CD14-positive monocyte (primary cell): ENCODE measurements around the gene ACTBL2. TPM values are rescaled to one million over a fixed set of nuclear protein-coding genes. Genes with fewer than 3 reads are reported as not detected.

ENCODE experiments used
- DNase-seq, 3 donors: peaks; one replicate each; pipeline ENCODE4 v3.0.0-alpha.2; 2011 to 2022
- H2AFZ ChIP-seq: 2 replicates; pipeline ENCODE4 v1.6.0; 2012; ENCODE audit warnings: mild to moderate bottlenecking, low read depth, low read length, inconsistent platforms; ENCODE audit not compliant: insufficient read depth, poor library complexity, severe bottlenecking
- H3K27ac ChIP-seq, 2 donors: 1 replicate in 1 of 2; 2 replicates in 1 of 2; pipeline ENCODE4 v1.5.1; 2012 to 2013; ENCODE audit warnings: low read length in 2 of 2, control low read depth in 1 of 2, inconsistent platforms in 1 of 2, low read depth in 1 of 2, mild to moderate bottlenecking in 1 of 2
- H3K27me3 ChIP-seq, 2 donors: one replicate each; pipeline versions ENCODE4 v1.6.0 to v1.6.1; 2011 to 2013; ENCODE audit warnings: low read length in 2 of 2; ENCODE audit not compliant: control insufficient read depth in 2 of 2, insufficient read depth in 2 of 2
- H3K36me3 ChIP-seq, 2 donors: replicated peaks in 1 of 2; 1 replicate in 1 of 2; 2 replicates in 1 of 2; pipeline versions ENCODE4 v1.5.1 to v1.6.1; 2012 to 2013; ENCODE audit warnings: low read length in 2 of 2, control low read depth in 1 of 2, inconsistent platforms in 1 of 2, mild to moderate bottlenecking in 1 of 2; ENCODE audit not compliant: insufficient read depth in 2 of 2, control insufficient read depth in 1 of 2
- H3K4me1 ChIP-seq, 2 donors: 1 replicate in 1 of 2; 2 replicates in 1 of 2; pipeline versions ENCODE4 v1.5.1 to v1.6.1; 2012 to 2013; ENCODE audit warnings: low read length in 2 of 2, control low read depth in 1 of 2, inconsistent platforms in 1 of 2, mild to moderate bottlenecking in 1 of 2, moderate library complexity in 1 of 2; ENCODE audit not compliant: insufficient read depth in 2 of 2, control insufficient read depth in 1 of 2
- H3K4me2 ChIP-seq: replicated peaks from 2 replicates; pipeline ENCODE3; 2012; ENCODE audit warnings: low read length, moderate library complexity, mild to moderate bottlenecking; ENCODE audit not compliant: poor library complexity, severe bottlenecking; ENCODE audit errors: extremely low read depth
- H3K4me3 ChIP-seq, 3 experiments: fragments of 200-600 bp in 1 of 3; sonication (generic) in 1 of 3; replicated peaks in 1 of 3; 1 replicate in 2 of 3; 2 replicates in 1 of 3; pipeline ENCODE4 v1.5.1; 2011 to 2013; ENCODE audit warnings: low read length in 3 of 3, mild to moderate bottlenecking in 3 of 3, control low read depth in 2 of 3, low read depth in 2 of 3, inconsistent platforms in 1 of 3, moderate library complexity in 1 of 3
- H3K79me2 ChIP-seq: 2 replicates; pipeline ENCODE4 v1.6.0; 2012; ENCODE audit warnings: mild to moderate bottlenecking, control low read depth, inconsistent platforms, low read length, moderate library complexity; ENCODE audit not compliant: insufficient read depth
- H3K9ac ChIP-seq: 2 replicates; pipeline ENCODE4 v1.6.0; 2017; ENCODE audit warnings: low read length, mild to moderate bottlenecking; ENCODE audit not compliant: insufficient read depth, poor library complexity, severe bottlenecking
- H3K9me3 ChIP-seq, 2 donors: replicated peaks in 1 of 2; 1 replicate in 1 of 2; 2 replicates in 1 of 2; pipeline versions ENCODE4 v1.5.1 to v1.6.1; 2012 to 2013; ENCODE audit warnings: low read length in 2 of 2, control low read depth in 1 of 2; ENCODE audit not compliant: control insufficient read depth in 1 of 2, insufficient read depth in 1 of 2
- H4K20me1 ChIP-seq: 2 replicates; pipeline ENCODE4 v1.6.0; 2012; ENCODE audit warnings: mild to moderate bottlenecking, low read length, control low read depth, moderate library complexity; ENCODE audit not compliant: insufficient read depth
- H3K27ac Mint-ChIP-seq, 7 donors: one replicate each; pipeline ENCODE4 v1.8.0; 2020; ENCODE audit warnings: mild to moderate bottlenecking in 7 of 7, mixed read lengths in 7 of 7, moderate library complexity in 6 of 7, inconsistent platforms in 2 of 7
- H3K27me3 Mint-ChIP-seq, 3 donors: one replicate each; pipeline ENCODE4 v1.8.0; 2021 to 2022; ENCODE audit warnings: low read depth in 3 of 3, mild to moderate bottlenecking in 3 of 3, mixed read lengths in 3 of 3, moderate library complexity in 3 of 3, inconsistent platforms in 1 of 3
- H3K36me3 Mint-ChIP-seq, 2 donors: one replicate each; pipeline ENCODE4 v1.8.0; 2020; ENCODE audit warnings: mixed read lengths in 2 of 2, inconsistent platforms in 1 of 2, mild to moderate bottlenecking in 1 of 2
- H3K4me1 Mint-ChIP-seq: one replicate; pipeline ENCODE4 v1.8.0; 2020; ENCODE audit warnings: mild to moderate bottlenecking, mixed read lengths
- H3K4me3 Mint-ChIP-seq, 2 donors: one replicate each; pipeline ENCODE4 v1.8.0; 2020; ENCODE audit warnings: mild to moderate bottlenecking in 2 of 2, mixed read lengths in 2 of 2, moderate library complexity in 1 of 2
- H3K9me3 Mint-ChIP-seq, 7 donors: one replicate each; pipeline ENCODE4 v1.8.0; 2020 to 2022; ENCODE audit warnings: mixed read lengths in 7 of 7, mild to moderate bottlenecking in 6 of 7, moderate library complexity in 6 of 7, inconsistent platforms in 2 of 7
- CTCF ChIP-seq: fragments of 200-600 bp; IDR thresholded peaks from one replicate; pipeline ENCODE4 v1.8.0; 2022; ENCODE audit warnings: antibody characterized with exemption, mild to moderate bottlenecking
- WGBS: methylation state at CpG from one replicate; pipeline ENCODE4 v1.1.5; 2013; ENCODE audit warnings: missing lambda C conversion rate; ENCODE audit not compliant: insufficient coverage; 5-methylcytosine and 5-hydroxymethylcytosine counted together
- intact Hi-C, 2 donors: fragments of 100-400 bp; cut with micrococcal nuclease; formaldehyde crosslinking; loops; one replicate each; pipeline versions ENCODE4 v1.15.0 to v1.15.1; 2023
- polyA plus RNA-seq, 3 donors: library from polyadenylated mRNA; depleted of rRNA in 1 of 3; unstranded in 2 of 3; stranded (reverse) in 1 of 3; fragments of 300-500 nt in 2 of 3; fragments of >200 nt in 1 of 3; fragmentation: Illumina TruSeq in 2 of 3; gene quantifications; 1 replicate in 2 of 3; 2 replicates in 1 of 3; pipeline ENCODE4 v1.2.3, GENCODE V29; 2012 to 2021

Gene ACTBL2
- polyA plus RNA-seq, 3 donors, result not detected

- Histone ChIP-seq H3K79me2 (no peaks in the 10 kb centered on the region), H3K4me1 (no peaks in the 10 kb centered on the region), H3K4me3 (no peak overlapping the region), H3K27ac (no peak overlapping the region), H3K27me3 (no peaks in the 10 kb centered on the region), H3K36me3 (no peaks in the 10 kb centered on the region), H3K4me2 (no peak overlapping the region), H3K9me3 (no peaks in the 10 kb centered on the region), H4K20me1 (no peaks in the 10 kb centered on the region), H2AFZ (no peak overlapping the region), H3K9ac (no peak overlapping the region)
- Mint-ChIP-seq H3K27ac (no peak overlapping the region), H3K36me3 (no peaks in the 10 kb centered on the region), H3K9me3 (peaks cover 0 to 4% (median 0%) of the 10 kb centered on the region in 7 donors), H3K4me3 (no peak overlapping the region), H3K4me1 (no peaks in the 10 kb centered on the region), H3K27me3 (peaks cover 0 to 2% (median 0%) of the 10 kb centered on the region in 3 donors)
- TF ChIP-seq CTCF, result no peak
- no peak for DNase-seq
- WGBS, result no CpG with 5 or more reads among the region's 2 CpGs
- intact Hi-C loops, result no loop called here
These were observed 46.9 kb downstream of the ACTBL2 start for GRCh38 chr5:57435701-57436134.

- Histone ChIP-seq H3K27ac (no peak overlapping the region), H3K4me2 (no peak overlapping the region), H4K20me1 (no peaks in the 10 kb centered on the region), H2AFZ (no peak overlapping the region), H3K27me3 (no peaks in the 10 kb centered on the region), H3K4me3 (no peak overlapping the region), H3K36me3 (no peaks in the 10 kb centered on the region), H3K9ac (no peak overlapping the region), H3K79me2 (no peaks in the 10 kb centered on the region), H3K4me1 (no peaks in the 10 kb centered on the region), H3K9me3 (no peaks in the 10 kb centered on the region)
- no peaks in the 10 kb centered on the region for H3K36me3 Mint-ChIP-seq
- TF ChIP-seq CTCF, result no peak
- no peak overlapping the region for H3K27ac Mint-ChIP-seq
- no peaks in the 10 kb centered on the region for H3K4me1 Mint-ChIP-seq
- no peaks in the 10 kb centered on the region for H3K9me3 Mint-ChIP-seq
- peaks cover 0 to 4% (median 0%) of the 10 kb centered on the region in 3 donors for H3K27me3 Mint-ChIP-seq
- WGBS, result 92% methylated on average over 3 of the region's 3 CpGs
- intact Hi-C loops, result no loop called here
- H3K4me3 Mint-ChIP-seq, result no peak overlapping the region
- DNase-seq, result no peak
These were observed 47.9 kb downstream of the ACTBL2 start for GRCh38 chr5:57434683-57435082.
